GM23338 (cell line): Measurements from ENCODE around the gene SLC45A2.

Experiments used
- CREB1 ChIP-seq: fragments of 250-450 bp; sonication (Bioruptor Pico); IDR thresholded peaks from 2 replicates; pipeline ENCODE4 v1.5.0; 2020; ENCODE audit warnings: low read depth, mild to moderate bottlenecking, moderate library complexity
- CTCF ChIP-seq, 2 experiments: fragments of 200-600 bp in 1 of 2; sonication (generic) in 1 of 2; conservative IDR thresholded peaks; 2 replicates each; pipeline versions ENCODE4 v1.5.1 to v1.6.1; 2016 to 2017; ENCODE audit warnings: antibody characterized with exemption in 2 of 2, low read depth in 2 of 2, mild to moderate bottlenecking in 2 of 2, moderate library complexity in 1 of 2
- ETS1 ChIP-seq: IDR thresholded peaks from 2 replicates; pipeline ENCODE4 v1.6.1; 2016; ENCODE audit warnings: antibody characterized with exemption
- EZH2 ChIP-seq: fragments of 200-600 bp; sonication (generic); IDR thresholded peaks from one replicate; pipeline ENCODE4 v1.8.0; 2017; ENCODE audit warnings: antibody characterized with exemption, mild to moderate bottlenecking, low read depth; ENCODE audit not compliant: unreplicated experiment
- EZH2phosphoT487 ChIP-seq: fragments of 200-600 bp; sonication (generic); IDR thresholded peaks from one replicate; pipeline ENCODE4 v1.8.1; 2018; ENCODE audit warnings: antibody characterized with exemption; ENCODE audit not compliant: unreplicated experiment
- JUNB ChIP-seq: IDR thresholded peaks from one replicate; pipeline ENCODE4 v1.6.1; 2016; ENCODE audit warnings: antibody characterized with exemption; ENCODE audit not compliant: unreplicated experiment
- NANOG ChIP-seq: IDR thresholded peaks from 2 replicates; pipeline ENCODE4 v1.6.1; 2016; ENCODE audit warnings: antibody characterized with exemption, borderline replicate concordance
- POLR2AphosphoS5 ChIP-seq: IDR thresholded peaks from 2 replicates; pipeline ENCODE4 v1.6.1; 2016; ENCODE audit warnings: antibody characterized with exemption, low read depth
- STAT1 ChIP-seq: IDR thresholded peaks from one replicate; pipeline ENCODE4 v1.6.1; 2016; ENCODE audit warnings: antibody characterized with exemption; ENCODE audit not compliant: unreplicated experiment
- ZNF114 ChIP-seq: fragments of 250-450 bp; sonication (Bioruptor Pico); IDR thresholded peaks from 2 replicates; pipeline ENCODE4 v1.5.0; 2020; ENCODE audit warnings: mild to moderate bottlenecking, moderate library complexity
- ZNF331 ChIP-seq: fragments of 250-450 bp; sonication (Bioruptor Pico); IDR thresholded peaks from 2 replicates; pipeline ENCODE4 v1.5.0; 2020; ENCODE audit warnings: low read depth, mild to moderate bottlenecking, moderate library complexity
- ZNF462 ChIP-seq: fragments of 250-450 bp; sonication (Bioruptor Pico); IDR thresholded peaks from 2 replicates; pipeline ENCODE4 v1.5.0; 2020; ENCODE audit warnings: mild to moderate bottlenecking, moderate library complexity
- TF ChIP-seq, protein P1 (sequence below): IDR thresholded peaks from one replicate; pipeline ENCODE4 v1.6.1; 2018; ENCODE audit warnings: antibody characterized with exemption; ENCODE audit not compliant: unreplicated experiment

- TF ChIP-seq CTCF (conservative IDR thresholded peaks at IDR 0.05; ENCODE audit: low read depth in 2 of 2): no peak
- no peak for TF ChIP-seq EZH2phosphoT487
- TF ChIP-seq EZH2: no peak
- no peak for TF ChIP-seq POLR2AphosphoS5
- TF ChIP-seq, protein P1, sequence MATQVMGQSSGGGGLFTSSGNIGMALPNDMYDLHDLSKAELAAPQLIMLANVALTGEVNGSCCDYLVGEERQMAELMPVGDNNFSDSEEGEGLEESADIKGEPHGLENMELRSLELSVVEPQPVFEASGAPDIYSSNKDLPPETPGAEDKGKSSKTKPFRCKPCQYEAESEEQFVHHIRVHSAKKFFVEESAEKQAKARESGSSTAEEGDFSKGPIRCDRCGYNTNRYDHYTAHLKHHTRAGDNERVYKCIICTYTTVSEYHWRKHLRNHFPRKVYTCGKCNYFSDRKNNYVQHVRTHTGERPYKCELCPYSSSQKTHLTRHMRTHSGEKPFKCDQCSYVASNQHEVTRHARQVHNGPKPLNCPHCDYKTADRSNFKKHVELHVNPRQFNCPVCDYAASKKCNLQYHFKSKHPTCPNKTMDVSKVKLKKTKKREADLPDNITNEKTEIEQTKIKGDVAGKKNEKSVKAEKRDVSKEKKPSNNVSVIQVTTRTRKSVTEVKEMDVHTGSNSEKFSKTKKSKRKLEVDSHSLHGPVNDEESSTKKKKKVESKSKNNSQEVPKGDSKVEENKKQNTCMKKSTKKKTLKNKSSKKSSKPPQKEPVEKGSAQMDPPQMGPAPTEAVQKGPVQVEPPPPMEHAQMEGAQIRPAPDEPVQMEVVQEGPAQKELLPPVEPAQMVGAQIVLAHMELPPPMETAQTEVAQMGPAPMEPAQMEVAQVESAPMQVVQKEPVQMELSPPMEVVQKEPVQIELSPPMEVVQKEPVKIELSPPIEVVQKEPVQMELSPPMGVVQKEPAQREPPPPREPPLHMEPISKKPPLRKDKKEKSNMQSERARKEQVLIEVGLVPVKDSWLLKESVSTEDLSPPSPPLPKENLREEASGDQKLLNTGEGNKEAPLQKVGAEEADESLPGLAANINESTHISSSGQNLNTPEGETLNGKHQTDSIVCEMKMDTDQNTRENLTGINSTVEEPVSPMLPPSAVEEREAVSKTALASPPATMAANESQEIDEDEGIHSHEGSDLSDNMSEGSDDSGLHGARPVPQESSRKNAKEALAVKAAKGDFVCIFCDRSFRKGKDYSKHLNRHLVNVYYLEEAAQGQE: no peak
- no peak for TF ChIP-seq NANOG
- no peak for TF ChIP-seq ETS1
- TF ChIP-seq JUNB: no peak
- TF ChIP-seq CREB1: no peak
- TF ChIP-seq ZNF462 (CRISPR knock-in tag): no peak
- TF ChIP-seq STAT1: no peak
- no peak for TF ChIP-seq ZNF331
- no peak for TF ChIP-seq ZNF114
These were observed 46.0 kb downstream of the SLC45A2 start for GRCh38 chr5:33938507-33938796.
